Measurements from ENCODE around the gene DPRX. TPM values are rescaled to one million over a fixed set of nuclear protein-coding genes. Genes with fewer than 3 reads are reported as not detected.

The DPRX gene
- total and polyA plus RNA-seq, 2 of the 13 experiments (the other 11 are each of a cell fraction or from before 2014, with no cell fraction given) = not detected

DNA sequence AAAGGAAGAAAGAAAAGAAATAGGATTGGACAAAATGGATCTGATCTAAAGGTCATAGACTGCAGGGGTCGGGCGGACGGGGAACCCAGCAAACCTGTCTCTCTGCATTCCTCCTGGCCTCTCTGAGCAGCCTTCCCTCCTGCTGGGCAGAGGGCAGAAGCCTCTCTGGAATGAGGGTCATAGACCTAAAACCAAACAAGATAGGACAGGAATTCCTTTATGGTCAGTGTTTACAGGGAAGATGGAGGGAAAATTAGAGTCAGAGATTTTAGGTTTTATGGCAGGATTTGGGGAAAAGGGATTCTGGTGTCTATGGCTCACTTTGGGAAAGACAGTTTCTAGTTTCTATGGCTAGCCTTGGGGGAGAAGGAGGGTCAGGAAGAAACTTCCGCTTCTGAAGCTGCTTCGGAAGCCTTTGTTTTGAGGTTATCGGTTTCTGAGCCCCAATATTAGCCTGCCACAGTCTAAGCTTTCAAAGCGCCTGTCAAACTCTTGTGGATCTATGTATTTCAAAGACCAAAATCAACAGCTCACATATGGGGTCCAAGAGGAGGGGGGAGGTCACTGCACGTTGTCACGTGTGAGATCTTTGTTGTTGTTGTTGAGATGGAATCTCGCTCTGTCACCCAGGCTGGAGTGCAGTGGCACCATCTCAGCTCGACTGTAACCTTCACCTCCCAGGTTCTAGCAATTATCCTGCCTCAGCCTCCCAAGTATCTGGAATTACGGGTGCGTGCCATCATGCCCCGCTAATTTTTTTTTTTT, 18.9 kb upstream of the DPRX start:
- in situ Hi-C loops (cut with HindIII; ENCODE audit: extremely low pct_ligation_motif_present, low pct_unique_long_range_greater_than_20kb) (no loop called here), intact Hi-C loops (cut with micrococcal nuclease; ENCODE audit: unreplicated experiment) (no loop called here)
- peaks cover 25% of the 10 kb centered on the region for H3K4me1 ChIP-seq (ENCODE audit: insufficient read depth, low read length)
- H3K79me2 ChIP-seq (ENCODE audit: insufficient read depth, low read length) = no peaks in the 10 kb centered on the region
- FAIRE-seq (no peak), DNase-seq (ENCODE audit: low spot score) (peak; percentile 72), ATAC-seq (peak; percentile 88)
- peak overlapping the region; percentile 5 for H3K9ac ChIP-seq (ENCODE audit: insufficient read depth, low read depth, low read length)
- H3K27me3 ChIP-seq (ENCODE audit: control insufficient read depth in 1 of 2, insufficient read depth in 2 of 2, low read length in 2 of 2) = no peaks in the 10 kb centered on the region
- CTCF ChIA-PET (ENCODE audit: low intra/inter-chr PET ratio, low total read pairs) = no interaction called here
- POLR2A ChIA-PET = no interaction called here
- H3K4me2 ChIP-seq (ENCODE audit: low read depth, low read length) = 0 out of 2 replicates have a peak overlapping the region, but pooled peaks have one; percentile 9
- BruUV-seq (replicated peaks) = no TSS peak
- H3K4me3 ChIP-seq (replicated peaks in 1 of 3; ENCODE audit: insufficient read depth in 1 of 3, low read depth in 2 of 3, low read length in 3 of 3) = no peak overlapping the region
- no peaks in the 10 kb centered on the region for H4K20me1 ChIP-seq (ENCODE audit: insufficient read depth, low read length)
- no peaks in the 10 kb centered on the region for H3K9me3 ChIP-seq (ENCODE audit: low read length)
- peak overlapping the region; percentile 49 for H3K27ac ChIP-seq (ENCODE audit: extremely low read length, insufficient read depth, low read length)
- H2AFZ ChIP-seq (ENCODE audit: low read length) = no peak overlapping the region
- WGBS (ENCODE audit: low lambda C conversion rate) = 75% methylated on average over 13 of the region's 14 CpGs
- no peaks in the 10 kb centered on the region for H3K36me3 ChIP-seq (replicated peaks in 1 of 2; ENCODE audit: control insufficient read depth in 1 of 2, insufficient read depth in 2 of 2, low read length in 2 of 2)
- TF ChIP-seq POGZ (CRISPR knock-in tag; IDR thresholded peaks at IDR 0.05) (0 out of 2 replicates have a peak, but pooled peaks have one; percentile 26), NCOA2 (CRISPR knock-in tag; IDR thresholded peaks at IDR 0.05) (peak; percentile 64; the same call in 1 of the 2 replicates), MTA1 (CRISPR knock-in tag; IDR thresholded peaks at IDR 0.05; ENCODE audit: borderline replicate concordance) (no peak), ZKSCAN1 (IDR thresholded peaks at IDR 0.05; ENCODE audit: low read length) (no peak), IRF9 (CRISPR knock-in tag; IDR thresholded peaks at IDR 0.05; ENCODE audit: borderline replicate concordance) (no peak), MAFK (conservative IDR thresholded peaks at IDR 0.05 in 1 of 2, IDR thresholded peaks at IDR 0.05 in 1 of 2; ENCODE audit: low read length in 2 of 2) (no peak), MXI1 (IDR thresholded peaks at IDR 0.05; ENCODE audit: borderline replicate concordance, low read depth, low read length) (no peak), ZNF382 (CRISPR knock-in tag; IDR thresholded peaks at IDR 0.05; ENCODE audit: borderline replicate concordance) (no peak), TBX3 (IDR thresholded peaks at IDR 0.05; ENCODE audit: borderline replicate concordance) (no peak), ZHX2 (IDR thresholded peaks at IDR 0.05; ENCODE audit: low read depth) (no peak), ZHX2 (CRISPR knock-in tag; IDR thresholded peaks at IDR 0.05; ENCODE audit: borderline replicate concordance) (no peak), MED1 (CRISPR knock-in tag; IDR thresholded peaks at IDR 0.05) (peak; percentile 48; the same call in 1 of the 2 replicates), ISL2 (CRISPR knock-in tag; IDR thresholded peaks at IDR 0.05) (no peak), SAP130 (CRISPR knock-in tag; IDR thresholded peaks at IDR 0.05; ENCODE audit: low read depth) (peak; percentile 25; the same call in 1 of the 2 replicates), DNMT3B (CRISPR knock-in tag; conservative IDR thresholded peaks at IDR 0.05) (no peak), ZNF850 (CRISPR knock-in tag; conservative IDR thresholded peaks at IDR 0.05) (no peak), TCF7 (IDR thresholded peaks at IDR 0.05; ENCODE audit: low read depth) (0 out of 2 replicates have a peak, but pooled peaks have one; percentile 30)
